Stomach (tissue), 9 donors: ENCODE measurements around the gene SGCA. TPM values are rescaled to one million over a fixed set of nuclear protein-coding genes. Genes with fewer than 3 reads are reported as not detected.

Experiments used
- DNase-seq, 2 donors: peaks; one replicate each; pipeline versions ENCODE4 v3.0.0 to v3.0.0-alpha.2; 2013 to 2019
- H3K27ac ChIP-seq, 5 donors: fragments of 200-600 bp in 4 of 5; sonication (generic) in 4 of 5; one replicate each; pipeline ENCODE4 v1.5.1; 2013 to 2019; ENCODE audit warnings: mild to moderate bottlenecking in 1 of 5, moderate library complexity in 1 of 5
- H3K27me3 ChIP-seq, 3 donors: fragments of 200-600 bp; sonication (generic); one replicate each; pipeline ENCODE4 v1.5.1; 2017 to 2019; ENCODE audit warnings: mixed run types in 1 of 3
- H3K36me3 ChIP-seq, 4 donors: fragments of 200-600 bp; sonication (generic); 1 replicate in 3 of 4; 2 replicates in 1 of 4; pipeline ENCODE4 v1.5.1; 2016 to 2019
- H3K4me1 ChIP-seq, 4 donors: fragments of 200-600 bp; sonication (generic); one replicate each; pipeline ENCODE4 v1.5.1; 2016 to 2019
- H3K4me3 ChIP-seq, 4 donors: fragments of 200-600 bp; sonication (generic) in 3 of 4; one replicate each; pipeline ENCODE4 v1.5.1; 2016 to 2019; ENCODE audit warnings: mild to moderate bottlenecking in 1 of 4
- H3K9me3 ChIP-seq, 4 donors: fragments of 200-600 bp; sonication (generic); one replicate each; pipeline ENCODE4 v1.5.1; 2016 to 2019
- EP300 ChIP-seq: sonication (generic); formaldehyde crosslinking; IDR thresholded peaks from one replicate; pipeline ENCODE4 v1.6.1; 2017; ENCODE audit warnings: antibody characterized with exemption
- POLR2A ChIP-seq, 4 donors: fragments of 450-650 bp; IDR thresholded peaks; one replicate each; pipeline ENCODE4 v1.6.1; 2016; ENCODE audit warnings: antibody characterized with exemption in 4 of 4, control low read depth in 2 of 4, mild to moderate bottlenecking in 1 of 4, moderate library complexity in 1 of 4
- POLR2AphosphoS5 ChIP-seq, 3 donors: sonication (generic); formaldehyde crosslinking; IDR thresholded peaks; one replicate each; pipeline ENCODE4 v1.6.1; 2016; ENCODE audit warnings: antibody characterized with exemption in 3 of 3
- WGBS, 5 donors: extraction: QIAGEN DNeasy Blood & Tissue Kit in 3 of 5; methylation state at CpG; one replicate each; pipeline versions ENCODE4 v1.1.5 to v1.1.7; 2013 to 2018; 5-methylcytosine and 5-hydroxymethylcytosine counted together
- intact Hi-C: fragments of 100-400 bp; cut with DNase I; formaldehyde crosslinking; loops from one replicate; pipeline ENCODE4 v1.15.1; 2023; ENCODE audit warnings: low total_unique reads
- polyA plus RNA-seq, 3 donors: library from polyadenylated mRNA; stranded (reverse); fragments of 200-250 nt; gene quantifications; one replicate each; pipeline ENCODE4 v1.2.3, GENCODE V29; 2013
- total RNA-seq, 5 donors: library from RNA; depleted of rRNA; stranded (reverse); fragments of >200 nt; gene quantifications; one replicate each; pipeline versions ENCODE4 v1.1.0 to v1.2.3, GENCODE V29; 2014 to 2016
- TF ChIP-seq, protein P1 (sequence below), 7 experiments: fragments of 450-650 bp in 4 of 7; fragments of 200-600 bp in 3 of 7; sonication (generic) in 3 of 7; IDR thresholded peaks; one replicate each; pipeline ENCODE4 v1.5.1; 2016 to 2019; ENCODE audit warnings: antibody characterized with exemption in 7 of 7, control low read depth in 2 of 7, mild to moderate bottlenecking in 1 of 7
- donor health status: healthy with polysubstance abuse.
- donor health status: Bipolar disorder and iron deficiency.
- donor health status: healthy.

Gene SGCA
- total and polyA plus RNA-seq, 8 donors: 5.4 to 89.3 (median 15.1) TPM

DNA sequence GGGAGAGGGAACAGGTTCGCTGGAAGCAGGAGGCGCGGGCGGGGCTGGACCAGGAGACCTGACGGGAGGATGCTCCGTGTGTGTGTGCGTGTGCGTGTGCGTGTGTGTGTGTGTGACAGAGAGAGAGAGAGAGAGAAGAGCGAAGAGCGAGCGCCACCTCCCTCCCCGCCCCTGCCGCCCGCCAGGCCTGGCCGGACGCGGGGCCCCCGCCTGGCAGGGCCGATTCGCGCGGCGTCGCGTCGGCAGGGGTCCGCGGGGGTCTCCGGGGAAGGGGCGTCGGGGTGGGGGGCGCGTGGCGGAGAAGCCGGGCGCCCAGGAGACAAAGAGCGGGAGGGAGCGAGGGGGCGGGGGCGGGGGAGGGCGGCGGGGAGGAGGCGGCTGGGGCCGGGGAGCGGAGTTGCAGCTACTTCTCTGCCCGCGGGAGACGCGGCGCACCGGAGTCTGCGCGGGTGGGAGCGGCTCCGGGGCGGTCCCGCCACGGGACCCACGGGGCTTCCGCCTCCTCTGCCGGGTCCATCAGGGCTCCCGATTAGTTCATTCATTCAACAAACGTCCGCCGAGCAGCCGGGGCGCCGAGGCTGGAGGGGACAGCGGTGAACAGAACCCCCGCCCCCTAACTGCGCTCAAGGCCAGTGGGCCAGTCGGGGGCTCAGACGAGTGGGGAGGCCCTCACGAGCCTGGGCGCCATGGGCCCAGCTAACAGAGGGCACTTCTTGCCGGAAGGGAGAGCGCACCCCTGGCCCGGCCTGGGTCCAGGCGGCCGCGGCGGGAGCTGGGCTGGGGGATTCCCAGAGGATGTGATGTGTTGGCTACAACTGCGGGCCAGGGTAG is 35.9 kb upstream of the SGCA start, which contains the start of gene SAMD14:
TSS of gene SAMD14 (minus strand) at position 433 of the 831 bp plus-strand sequence. CDS start 5,201 bp downstream, outside the sequence.
- 1 to 4% (median 2%) methylated on average over 31 to 84 of the region's 84 CpGs for WGBS, 5 donors
- peaks cover 39 to 66% (median 47%) of the 10 kb centered on the region in 4 donors for H3K4me1 ChIP-seq

DNA sequence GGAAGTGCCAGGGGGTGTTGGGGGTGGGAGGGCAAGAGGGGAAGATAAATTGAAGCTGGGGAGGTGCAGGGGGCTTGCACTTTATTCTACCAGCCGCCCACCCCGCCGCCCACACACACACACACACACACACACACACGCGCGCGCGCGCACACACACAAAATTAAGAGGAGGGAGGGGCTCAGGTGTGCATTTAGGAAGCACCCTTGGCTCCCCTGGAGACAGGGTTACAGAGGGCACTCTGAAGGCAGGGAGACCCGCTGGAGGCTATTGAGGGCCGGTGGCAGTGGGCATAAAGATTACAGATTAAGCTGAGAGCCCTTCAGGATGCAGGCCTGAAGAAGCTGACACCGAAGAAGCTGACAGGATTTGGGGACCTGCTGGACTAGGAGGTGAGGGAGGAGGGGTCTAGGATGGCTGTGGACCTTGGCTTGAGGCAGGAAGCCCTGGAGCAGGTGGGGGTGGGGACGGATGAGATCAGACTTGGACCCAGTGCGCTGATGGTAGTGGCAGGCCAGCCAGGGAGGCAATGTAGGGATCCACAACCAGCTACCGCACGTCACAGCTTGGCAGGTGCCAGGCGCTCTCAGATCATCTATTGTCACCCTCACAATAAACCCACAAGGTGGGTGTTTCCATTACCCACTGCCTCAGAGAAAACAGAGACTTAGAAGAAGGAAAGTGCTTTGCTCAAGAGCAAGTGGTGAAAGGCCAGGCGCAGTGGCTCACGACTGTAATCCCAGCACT is 35.1 kb upstream of the SGCA start:
- intact Hi-C loops: no loop called here
- peak overlapping the region; percentile 49 to 60 (median 52) for H3K4me3 ChIP-seq

More for the DNA sequence above, 35.9 kb upstream of the SGCA start, which contains the start of gene SAMD14:
- Histone ChIP-seq H3K27me3 (peaks cover 0 to 41% (median 30%) of the 10 kb centered on the region in 3 donors), H3K9me3 (no peaks in the 10 kb centered on the region), H3K36me3 (peaks cover 3 to 11% (median 9%) of the 10 kb centered on the region in 4 donors), H3K27ac (peak within 1 kb of the TSS in 3 of 5 donors; percentile 32 to 51 (median 41)), H3K4me3 (peak within 1 kb of the TSS; percentile 49 to 60 (median 52))
- peak in 1 of 2 donors; percentile 75 for DNase-seq
- TF ChIP-seq POLR2AphosphoS5 (IDR thresholded peaks at IDR 0.05) (no peak), EP300 (no peak), POLR2A (IDR thresholded peaks at IDR 0.05) (no peak)
- TF ChIP-seq, protein P1, sequence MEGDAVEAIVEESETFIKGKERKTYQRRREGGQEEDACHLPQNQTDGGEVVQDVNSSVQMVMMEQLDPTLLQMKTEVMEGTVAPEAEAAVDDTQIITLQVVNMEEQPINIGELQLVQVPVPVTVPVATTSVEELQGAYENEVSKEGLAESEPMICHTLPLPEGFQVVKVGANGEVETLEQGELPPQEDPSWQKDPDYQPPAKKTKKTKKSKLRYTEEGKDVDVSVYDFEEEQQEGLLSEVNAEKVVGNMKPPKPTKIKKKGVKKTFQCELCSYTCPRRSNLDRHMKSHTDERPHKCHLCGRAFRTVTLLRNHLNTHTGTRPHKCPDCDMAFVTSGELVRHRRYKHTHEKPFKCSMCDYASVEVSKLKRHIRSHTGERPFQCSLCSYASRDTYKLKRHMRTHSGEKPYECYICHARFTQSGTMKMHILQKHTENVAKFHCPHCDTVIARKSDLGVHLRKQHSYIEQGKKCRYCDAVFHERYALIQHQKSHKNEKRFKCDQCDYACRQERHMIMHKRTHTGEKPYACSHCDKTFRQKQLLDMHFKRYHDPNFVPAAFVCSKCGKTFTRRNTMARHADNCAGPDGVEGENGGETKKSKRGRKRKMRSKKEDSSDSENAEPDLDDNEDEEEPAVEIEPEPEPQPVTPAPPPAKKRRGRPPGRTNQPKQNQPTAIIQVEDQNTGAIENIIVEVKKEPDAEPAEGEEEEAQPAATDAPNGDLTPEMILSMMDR (IDR thresholded peaks at IDR 0.05): no peak
- intact Hi-C loops: no loop called here

DNA sequence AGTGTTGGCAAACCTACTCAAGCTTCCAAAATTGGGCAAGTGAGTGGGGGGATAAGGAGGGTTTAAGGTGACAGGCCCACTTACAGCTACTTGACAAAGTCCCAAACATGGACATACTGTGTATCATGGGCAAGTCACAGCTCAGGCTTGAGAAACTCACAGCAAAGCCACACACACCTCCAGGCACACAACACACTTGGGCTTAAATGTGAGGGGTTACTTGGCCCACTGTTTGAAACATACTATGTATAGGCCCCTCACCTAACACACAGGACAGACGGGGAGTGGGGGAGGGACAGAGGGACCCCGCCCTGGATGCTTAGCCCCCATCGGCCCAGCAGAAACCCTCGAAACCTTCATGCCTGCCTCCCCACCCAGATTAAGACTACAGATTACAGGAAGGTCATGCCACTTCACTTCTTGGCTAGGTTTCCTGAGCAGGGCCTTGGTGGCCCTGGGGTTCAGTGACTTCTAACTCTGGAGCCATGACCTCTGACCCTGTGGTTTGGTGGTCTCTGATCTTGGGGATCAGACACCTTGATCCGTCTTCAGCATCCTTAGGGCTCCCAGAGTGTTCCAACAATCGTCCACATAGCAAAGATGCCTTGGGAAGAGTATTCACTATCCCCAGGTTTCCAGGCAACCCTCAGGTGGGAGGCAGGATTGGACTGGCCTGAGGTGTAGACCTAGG is 33.6 kb upstream of the SGCA start:
- H3K36me3 ChIP-seq: peaks cover 26 to 34% (median 32%) of the 10 kb centered on the region in 4 donors
- H3K4me1 ChIP-seq: peaks cover 39 to 65% (median 47%) of the 10 kb centered on the region in 4 donors
- peaks cover 0 to 37% (median 30%) of the 10 kb centered on the region in 3 donors for H3K27me3 ChIP-seq
- peak overlapping the region in 2 of 5 donors; percentile 59 to 64 for H3K27ac ChIP-seq
- no peak overlapping the region for H3K4me3 ChIP-seq
- 60 to 79% (median 70%) methylated on average over 3 to 6 of the region's 6 CpGs for WGBS, 5 donors
- no peaks in the 10 kb centered on the region for H3K9me3 ChIP-seq
- DNase-seq: no peak
- intact Hi-C loops: no loop called here
- TF ChIP-seq, protein P1 (IDR thresholded peaks at IDR 0.05): no peak
- TF ChIP-seq POLR2AphosphoS5 (IDR thresholded peaks at IDR 0.05): no peak
- TF ChIP-seq POLR2A (IDR thresholded peaks at IDR 0.05): no peak
- no peak for TF ChIP-seq EP300

More for the DNA sequence above, 35.1 kb upstream of the SGCA start:
- Histone ChIP-seq H3K27me3 (peaks cover 0 to 41% (median 30%) of the 10 kb centered on the region in 3 donors), H3K9me3 (no peaks in the 10 kb centered on the region), H3K36me3 (peaks cover 11 to 19% (median 16%) of the 10 kb centered on the region in 4 donors), H3K27ac (no peak overlapping the region), H3K4me1 (peaks cover 39 to 66% (median 47%) of the 10 kb centered on the region in 4 donors)
- WGBS, 5 donors: 48 to 66% (median 51%) methylated on average over 12 to 19 of the region's 19 CpGs
- no peak for TF ChIP-seq EP300
- TF ChIP-seq, protein P1 (IDR thresholded peaks at IDR 0.05): no peak
- DNase-seq: no peak
